ENCODE results near the gene GUCY1B1.

- no peak for TF ChIP-seq CTCF (IDR thresholded peaks at IDR 0.05)
- TF ChIP-seq EP300 (IDR thresholded peaks at IDR 0.05) = no peak
- no peak for TF ChIP-seq POLR2AphosphoS5 (IDR thresholded peaks at IDR 0.05)
Observed at GRCh38 chr4:155853189-155853588, 94.4 kb downstream of the GUCY1B1 start.
